Activated CD4-positive, alpha-beta T cell treated with anti-CD3 and anti-CD28 coated beads for 1 hour (primary cell): ENCODE results near the gene SHISA7.
A peak's percentile ranks its signal among the peaks of the same experiment; 100 is the strongest.
"Not testable (repeated sequence)": the region's sequence is repeated elsewhere in the genome, so short reads cannot be mapped to it uniquely, and the experiment has no call there.

ENCODE experiments used
- DNase-seq: peaks from one replicate; pipeline ENCODE4 v3.0.0-alpha.2; 2020

The SHISA7 gene

DNA sequence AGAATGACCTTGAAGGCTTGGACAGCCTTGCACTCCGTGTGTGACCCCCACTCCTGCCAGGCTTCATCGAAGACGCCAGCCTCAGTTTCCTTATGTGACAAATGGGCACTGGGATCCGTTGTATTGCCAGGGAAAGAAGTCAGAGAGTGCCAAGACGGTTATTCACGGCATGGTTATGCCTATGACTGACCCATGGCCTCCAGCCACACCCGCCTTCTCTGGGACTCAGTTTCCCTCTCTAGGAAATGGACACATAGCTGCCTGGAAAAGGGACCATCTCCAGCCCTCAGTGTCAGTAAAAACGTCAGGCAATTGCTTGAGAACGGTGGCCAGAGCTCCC, 34.6 kb downstream of the SHISA7 start:
- DNase-seq, result no peak

- DNase-seq, result peak; percentile 94
Measured at GRCh38 chr19:55407800-55408532, 35.1 kb downstream of the SHISA7 start.

GRCh38 chr19:55407550-55407799, 35.6 kb downstream of the SHISA7 start, which contains the start of gene UBE2S:
TSS of gene UBE2S (minus strand) at chr19:55407788. CDS start at chr19:55407589, 199 bp downstream.
- not testable (repeated sequence) for DNase-seq

GRCh38 chr19:55406826-55407549, 36.1 kb downstream of the SHISA7 start:
- no peak for DNase-seq

DNA sequence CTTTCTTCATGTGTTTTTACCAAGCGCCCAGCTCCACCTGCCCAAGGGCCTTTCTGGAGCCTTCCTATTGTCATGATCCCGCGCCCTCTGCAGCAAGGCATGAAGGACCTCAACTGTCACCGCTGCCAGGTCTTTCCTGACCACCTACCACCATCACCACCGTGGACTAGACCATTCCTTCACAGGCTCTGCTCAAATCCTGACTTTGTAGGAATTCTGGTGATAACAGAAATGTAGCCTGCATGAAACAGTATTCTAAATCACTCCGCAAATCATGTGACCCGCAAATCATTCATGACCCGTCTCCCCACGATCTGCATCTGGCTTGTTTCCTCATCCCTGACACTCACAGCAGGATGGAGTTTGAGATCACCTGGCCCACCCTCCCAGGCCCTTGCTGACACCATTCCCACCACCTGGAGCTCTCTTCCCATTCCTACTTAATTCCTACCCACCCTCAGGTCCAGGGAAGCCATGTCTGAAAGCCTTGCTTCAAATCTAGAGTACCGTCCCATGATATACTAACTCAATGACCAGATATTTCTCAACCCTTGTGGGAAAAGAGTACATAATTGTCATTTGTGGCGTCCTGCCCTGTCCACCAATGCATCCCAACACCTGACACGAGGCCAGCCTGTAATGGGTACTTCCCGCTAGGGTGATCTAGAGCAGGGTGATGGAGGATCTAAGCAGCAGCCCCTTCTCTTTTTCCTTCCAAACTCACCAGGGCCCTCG, 36.8 kb downstream of the SHISA7 start:
- no peak for DNase-seq

DNA sequence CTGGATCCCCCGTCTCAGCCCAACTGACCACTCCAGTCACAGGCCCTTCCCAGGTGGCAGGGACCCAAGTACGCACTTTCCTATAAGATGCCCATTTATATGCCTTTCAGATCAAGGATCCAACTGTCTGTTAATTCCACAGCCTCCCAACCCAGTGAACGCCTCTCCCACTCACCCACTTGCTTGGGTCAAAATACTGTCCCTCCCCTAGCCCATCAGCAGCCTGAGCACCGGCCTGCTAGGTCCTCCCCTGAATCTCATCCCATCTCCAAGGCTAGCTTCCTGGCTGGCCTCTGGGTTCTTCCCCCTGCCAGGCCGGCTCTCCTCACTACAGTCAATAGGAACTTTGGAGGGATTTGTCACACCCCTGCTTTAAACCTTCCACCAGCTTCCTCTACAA, 37.5 kb downstream of the SHISA7 start:
- no peak for DNase-seq

DNA sequence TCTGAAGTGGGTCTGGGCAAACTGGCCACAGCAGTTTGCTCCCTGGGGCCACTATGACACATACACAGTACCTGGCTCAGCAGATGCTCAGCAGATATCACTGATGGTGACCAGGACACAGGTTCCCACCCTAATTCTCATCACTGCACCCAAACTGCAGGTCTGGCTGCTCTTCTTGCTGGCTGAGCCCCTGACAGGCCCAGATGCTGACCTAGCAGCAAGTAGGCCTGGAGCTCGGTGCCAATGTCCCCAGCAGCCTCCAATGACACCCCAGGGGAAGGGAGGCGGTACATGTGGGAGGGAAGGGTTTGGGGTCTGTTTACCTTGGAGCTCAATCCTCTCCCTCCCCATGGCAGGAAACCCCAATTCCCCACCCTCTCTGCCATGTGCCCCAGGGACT, 40.6 kb downstream of the SHISA7 start:
- no peak for DNase-seq

GRCh38 chr19:55401390-55401789, 41.7 kb downstream of the SHISA7 start:
- not testable (repeated sequence) for DNase-seq

- no peak for DNase-seq
Measured at GRCh38 chr19:55400281-55401087, 42.6 kb downstream of the SHISA7 start.

- DNase-seq, result no peak
Measured at GRCh38 chr19:55398200-55398925, 44.7 kb downstream of the SHISA7 start.

GRCh38 chr19:55392820-55393761, 50.0 kb downstream of the SHISA7 start:
- no peak for DNase-seq

- no peak for DNase-seq
Measured at GRCh38 chr19:55391702-55392615, 51.1 kb downstream of the SHISA7 start.

GRCh38 chr19:55391191-55391670, 51.9 kb downstream of the SHISA7 start:
- no peak for DNase-seq

GRCh38 chr19:55390461-55390880, 52.6 kb downstream of the SHISA7 start:
- no peak for DNase-seq

DNA sequence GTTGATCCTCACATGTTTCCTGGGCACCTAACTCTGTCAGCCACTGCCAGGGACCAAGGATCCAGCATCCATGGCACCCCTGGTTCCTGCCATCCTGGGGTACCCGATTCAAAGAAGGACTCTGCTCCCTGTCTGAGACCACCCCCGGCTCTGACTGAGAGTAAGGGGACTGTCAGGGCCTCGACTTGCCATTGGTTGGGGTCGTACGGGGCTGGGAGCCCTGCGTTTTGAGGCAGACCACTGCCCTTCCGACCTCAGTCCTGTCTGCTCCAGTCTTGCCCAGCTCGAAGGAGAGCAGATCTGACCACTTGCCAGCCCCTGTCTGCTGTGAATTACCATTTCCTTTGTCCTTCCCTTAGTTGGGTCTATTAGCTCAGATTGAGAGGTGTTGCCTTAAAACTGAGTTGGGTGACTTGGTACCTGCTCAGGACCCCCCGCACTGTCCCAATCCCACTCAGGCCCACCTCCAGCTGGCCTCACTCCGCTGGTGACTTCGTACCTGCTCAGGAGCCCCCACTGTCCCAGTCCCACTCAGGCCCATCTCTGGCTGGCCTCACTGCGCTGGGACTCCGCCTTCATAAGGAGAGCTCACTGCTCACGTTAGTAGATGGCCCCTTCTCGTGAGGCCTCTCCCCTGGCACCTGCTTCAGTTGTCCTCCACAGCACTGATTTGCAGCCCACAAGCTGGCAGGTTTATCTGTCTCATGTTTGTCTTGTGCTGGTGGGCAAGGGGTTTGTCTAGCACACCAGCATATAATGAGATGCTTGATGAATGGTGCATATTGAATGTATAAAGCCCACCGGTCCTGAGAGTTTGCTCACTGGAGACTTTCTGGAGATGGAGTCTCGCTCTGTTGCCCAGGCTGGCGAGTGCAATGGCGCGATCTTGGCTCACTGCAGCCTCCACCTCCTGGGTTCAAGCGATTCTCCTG, 53.4 kb downstream of the SHISA7 start:
- no peak for DNase-seq

- no peak for DNase-seq
Measured at GRCh38 chr19:55387736-55388497, 55.2 kb downstream of the SHISA7 start.

- no peak for DNase-seq
Measured at GRCh38 chr19:55386493-55386971, 56.6 kb downstream of the SHISA7 start.
